SK-N-SH (cell line): ENCODE data around the gene SMIM7. TPM values are rescaled to one million over a fixed set of nuclear protein-coding genes. Genes with fewer than 3 reads are reported as not detected.

ENCODE experiments used
- CTCF ChIA-PET: fragments of 300-600, 350-600 bp; formaldehyde crosslinking; extraction: SDS; loops from one replicate; lab custom pipeline; 2021; lab: Yijun Ruan, JAX
- POLR2A ChIA-PET: fragments of 350-600 bp; sonication (Branson Sonifier 250); formaldehyde crosslinking; extraction: SDS; loops from one replicate; lab custom pipeline; 2020; ENCODE audit warnings: antibody characterized with exemption, inconsistent platforms; lab: Yijun Ruan, JAX
- DNase-seq: peaks from one replicate; pipeline ENCODE4 v3.0.0; 2012
- H2AFZ ChIP-seq: fragments of 200-600 bp; sonication (generic); 2 replicates; pipeline ENCODE4 v1.8.1; 2016; ENCODE audit warnings: antibody characterized with exemption, mild to moderate bottlenecking, low read depth
- H3F3A ChIP-seq: fragments of 200-600 bp; sonication (generic); replicated peaks from 2 replicates; pipeline ENCODE3; 2016; ENCODE audit warnings: antibody characterized with exemption, mild to moderate bottlenecking; ENCODE audit not compliant: insufficient read depth
- H3K27ac ChIP-seq, 2 experiments: fragments of 200-500 bp in 1 of 2; fragments of 200-600 bp in 1 of 2; sonication (Bioruptor generic) in 1 of 2; sonication (generic), shearing (Covaris generic) in 1 of 2; 2 replicates each; pipeline versions ENCODE4 v1.5.1 to v1.6.1; 2014 to 2016; ENCODE audit warnings: low read depth in 2 of 2, inconsistent platforms in 1 of 2, low read length in 1 of 2, mild to moderate bottlenecking in 1 of 2, mixed read lengths in 1 of 2
- H3K27me3 ChIP-seq: fragments of 200-600 bp; sonication (generic), shearing (Covaris generic); 2 replicates; pipeline ENCODE4 v1.6.1; 2016; ENCODE audit warnings: mixed run types; ENCODE audit not compliant: insufficient read depth
- H3K36me3 ChIP-seq, 2 experiments: fragments of 200-500 bp in 1 of 2; fragments of 200-600 bp in 1 of 2; sonication (Bioruptor generic) in 1 of 2; sonication (generic) in 1 of 2; replicated peaks in 1 of 2; 2 replicates each; pipeline versions ENCODE3 to v1.5.1; 2014 to 2016; ENCODE audit warnings: low read length in 1 of 2, mild to moderate bottlenecking in 1 of 2; ENCODE audit not compliant: insufficient read depth in 2 of 2, control insufficient read depth in 1 of 2
- H3K4me1 ChIP-seq, 2 experiments: fragments of 200-500 bp in 1 of 2; fragments of 200-600 bp in 1 of 2; sonication (Bioruptor generic) in 1 of 2; sonication (generic), shearing (Covaris generic) in 1 of 2; 2 replicates each; pipeline versions ENCODE4 v1.5.1 to v1.6.1; 2014 to 2016; ENCODE audit warnings: low read depth in 1 of 2, low read length in 1 of 2, mixed run types in 1 of 2; ENCODE audit not compliant: insufficient read depth in 2 of 2, control insufficient read depth in 1 of 2
- H3K4me2 ChIP-seq: fragments of 200-600 bp; sonication (generic), shearing (Covaris generic); 2 replicates; pipeline ENCODE4 v1.6.1; 2017; ENCODE audit warnings: mixed run types
- H3K4me3 ChIP-seq, 2 experiments: fragments of 200-500 bp in 1 of 2; fragments of 200-600 bp in 1 of 2; sonication (Bioruptor generic) in 1 of 2; sonication (generic), shearing (Covaris generic) in 1 of 2; 2 replicates each; pipeline versions ENCODE4 v1.5.1 to v1.8.1; 2014 to 2016; ENCODE audit warnings: low read depth in 2 of 2, inconsistent platforms in 1 of 2, low read length in 1 of 2, mild to moderate bottlenecking in 1 of 2, mixed read lengths in 1 of 2, moderate library complexity in 1 of 2
- H3K79me2 ChIP-seq: fragments of 200-600 bp; sonication (generic); 2 replicates; pipeline ENCODE4 v1.8.1; 2017; ENCODE audit warnings: mild to moderate bottlenecking; ENCODE audit not compliant: insufficient read depth
- H3K9ac ChIP-seq: fragments of 200-600 bp; sonication (generic); 2 replicates; pipeline ENCODE4 v1.6.1; 2017; ENCODE audit warnings: mixed run types
- H3K9me2 ChIP-seq: fragments of 200-600 bp; sonication (generic); 2 replicates; pipeline ENCODE4 v1.6.1; 2017; ENCODE audit warnings: mixed run types
- H3K9me3 ChIP-seq: fragments of 200-600 bp; sonication (generic); 2 replicates; pipeline ENCODE4 v1.6.1; 2017; ENCODE audit warnings: mixed run types, mild to moderate bottlenecking, moderate library complexity
- H4K20me1 ChIP-seq: fragments of 200-600 bp; sonication (generic); 2 replicates; pipeline ENCODE4 v1.6.1; 2017; ENCODE audit warnings: mild to moderate bottlenecking, mixed run types; ENCODE audit not compliant: insufficient read depth
- CHD2 ChIP-seq: fragments of 150-350 bp; IDR thresholded peaks from 2 replicates; pipeline ENCODE4 v1.6.1; 2018; ENCODE audit warnings: low read length; ENCODE audit not compliant: partially characterized antibody
- EP300 ChIP-seq, 2 experiments: IDR thresholded peaks; 2 replicates each; pipeline versions ENCODE4 v1.4.0 to v1.6.1; 2012; ENCODE audit warnings: borderline replicate concordance in 1 of 2, low read depth in 1 of 2, low read length in 1 of 2
- FOXJ3 ChIP-seq: sonication (generic); formaldehyde crosslinking; IDR thresholded peaks from 2 replicates; pipeline ENCODE4 v1.5.1; 2020; ENCODE audit warnings: mild to moderate bottlenecking, missing genetic modification reagents
- MAX ChIP-seq: IDR thresholded peaks from 2 replicates; pipeline ENCODE4 v1.4.0; 2012; ENCODE audit warnings: low read depth
- NFIC ChIP-seq: IDR thresholded peaks from 2 replicates; pipeline ENCODE4 v1.4.0; 2012; ENCODE audit warnings: borderline replicate concordance
- PBX3 ChIP-seq: IDR thresholded peaks from 2 replicates; pipeline ENCODE4; 2012
- POLR2AphosphoS5 ChIP-seq: IDR thresholded peaks from 2 replicates; pipeline ENCODE4 v1.6.1; 2012; ENCODE audit warnings: low read depth, low read length
- REST ChIP-seq: IDR thresholded peaks from 2 replicates; pipeline ENCODE4 v1.6.1; 2012; ENCODE audit warnings: mild to moderate bottlenecking, low read depth, low read length, moderate library complexity
- WGBS: methylation state at CpG from one replicate; pipeline ENCODE4 v1.1.6; 2017; ENCODE audit warnings: low lambda C conversion rate; 5-methylcytosine and 5-hydroxymethylcytosine counted together
- polyA plus RNA-seq, 3 experiments: library from polyadenylated mRNA; depleted of rRNA; stranded (reverse); fragments of >200 nt; gene quantifications; 2 replicates each; pipeline ENCODE4 v1.2.3, GENCODE V29; 2012

Gene SMIM7
- polyA plus RNA-seq, 1 of the 3 experiments (the other 2 are of a cell fraction) = 74.2 TPM

- WGBS = 100% methylated on average over 9 of the region's 9 CpGs
- no peaks in the 10 kb centered on the region for H3K9me3 ChIP-seq
- no peak overlapping the region for H3K4me3 ChIP-seq
- peaks cover 5% of the 10 kb centered on the region; the same call in 1 of the 2 replicates for H4K20me1 ChIP-seq
- ChIA-PET CTCF (interaction anchor here (2.1 kb wide), 1 partner anchor 12 kb away, joined by 5 read pairs; no protein-coding TSS in a partner anchor), POLR2A (interaction anchor here (0.6 to 1.0 kb wide), 2 partner anchors 9 to 13 kb away, joined by 3 to 5 read pairs; no protein-coding TSS in a partner anchor)
- H3K9ac ChIP-seq = no peak overlapping the region
- no peaks in the 10 kb centered on the region for H3K9me2 ChIP-seq
- no peak overlapping the region for H3K4me2 ChIP-seq
- no peak overlapping the region for H3K27ac ChIP-seq
- H3K79me2 ChIP-seq = peaks cover 88% of the 10 kb centered on the region
- H2AFZ ChIP-seq = no peak overlapping the region
- no peak for TF ChIP-seq NFIC
- TF ChIP-seq PBX3 = no peak
- no peak for TF ChIP-seq CHD2
- TF ChIP-seq, all 33 proteins: peak for 0
- Histone ChIP-seq H3K36me3 (peaks cover 37 to 66% of the 10 kb centered on the region in 2 experiments), H3F3A (no peaks in the 10 kb centered on the region), H3K27me3 (no peaks in the 10 kb centered on the region), H3K4me1 (no peaks in the 10 kb centered on the region)
- DNase-seq = no peak
Measured at GRCh38 chr19:16645140-16645539, 14.8 kb downstream of the SMIM7 start.

GRCh38 chr19:16641695-16642094 is 18.2 kb downstream of the SMIM7 start:
- no peak overlapping the region for H3K4me3 ChIP-seq
- H3F3A ChIP-seq = no peaks in the 10 kb centered on the region
- no peak overlapping the region for H3K27ac ChIP-seq
- no peak overlapping the region for H3K4me2 ChIP-seq
- no peaks in the 10 kb centered on the region for H3K27me3 ChIP-seq
- no peaks in the 10 kb centered on the region for H3K9me3 ChIP-seq
- ChIA-PET CTCF (interaction anchor here (1.1 kb wide), 1 partner anchor 13 kb away, joined by 3 read pairs; no protein-coding TSS in a partner anchor), POLR2A (no interaction called here)
- H3K4me1 ChIP-seq = no peaks in the 10 kb centered on the region
- H4K20me1 ChIP-seq = peaks cover 10% of the 10 kb centered on the region
- DNase-seq = no peak
- WGBS = over 99% methylated on average over 10 of the region's 10 CpGs
- peaks cover 31 to 55% of the 10 kb centered on the region in 2 experiments for H3K36me3 ChIP-seq
- TF ChIP-seq POLR2AphosphoS5 (no peak), REST (no peak)
- TF ChIP-seq, all 33 proteins: peak for 0
- peaks cover 97% of the 10 kb centered on the region for H3K79me2 ChIP-seq
- no peak overlapping the region for H3K9ac ChIP-seq
- no peaks in the 10 kb centered on the region for H3K9me2 ChIP-seq
- H2AFZ ChIP-seq = no peak overlapping the region

- Histone ChIP-seq H3K4me3 (no peak overlapping the region), H3K79me2 (peaks cover 97% of the 10 kb centered on the region), H4K20me1 (peaks cover 10% of the 10 kb centered on the region), H3K9ac (no peak overlapping the region), H2AFZ (no peak overlapping the region), H3K27me3 (no peaks in the 10 kb centered on the region), H3F3A (no peaks in the 10 kb centered on the region), H3K9me3 (no peaks in the 10 kb centered on the region), H3K4me1 (no peaks in the 10 kb centered on the region), H3K4me2 (no peak overlapping the region), H3K27ac (no peak overlapping the region), H3K36me3 (peaks cover 24 to 53% of the 10 kb centered on the region in 2 experiments), H3K9me2 (no peaks in the 10 kb centered on the region)
- ChIA-PET POLR2A (no interaction called here), CTCF (no interaction called here)
- DNase-seq = no peak
- WGBS = 100% methylated on average over 1 of the region's 1 CpG
- TF ChIP-seq MAX = no peak
- no peak for TF ChIP-seq FOXJ3
- TF ChIP-seq POLR2AphosphoS5 = no peak
- TF ChIP-seq EP300 (IDR thresholded peaks at IDR 0.05; ENCODE audit: borderline replicate concordance in 1 of 2, low read depth in 1 of 2, low read length in 1 of 2) = no peak
Measured at GRCh38 chr19:16640951-16641350, 19.0 kb downstream of the SMIM7 start.
